ENCODE data around the gene FAM167B.

- TF ChIP-seq CTCF (IDR thresholded peaks at IDR 0.05) (no peak), POLR2A (IDR thresholded peaks at IDR 0.05) (no peak), EP300 (IDR thresholded peaks at IDR 0.05) (no peak), POLR2AphosphoS5 (IDR thresholded peaks at IDR 0.05) (no peak)
Observed at GRCh38 chr1:32221581-32221979, 25.4 kb upstream of the FAM167B start.
